Parathyroid adenoma (tissue), 2 donors: ENCODE measurements around the gene SCAMP4.
A peak's percentile ranks its signal among the peaks of the same experiment; 100 is the strongest.

Experiments used
- H2AFZ ChIP-seq: fragments of 300-600 bp; sonication (generic); one replicate; pipeline ENCODE4 v1.7.0; 2017; ENCODE audit warnings: antibody characterized with exemption, mild to moderate bottlenecking
- H3K27ac ChIP-seq: fragments of 300-600 bp; sonication (generic); one replicate; pipeline ENCODE4 v1.7.0; 2017
- H3K27me3 ChIP-seq: fragments of 300-600 bp; sonication (generic); one replicate; pipeline ENCODE4 v1.7.0; 2017; ENCODE audit warnings: low read length; ENCODE audit not compliant: control insufficient read depth, insufficient read depth
- H3K36me3 ChIP-seq: fragments of 300-600 bp; sonication (generic); one replicate; pipeline ENCODE4 v1.7.0; 2017; ENCODE audit warnings: low read length; ENCODE audit not compliant: control insufficient read depth, insufficient read depth
- H3K4me1 ChIP-seq: fragments of 300-600 bp; sonication (generic); one replicate; pipeline ENCODE4 v1.7.0; 2017; ENCODE audit warnings: control low read depth
- H3K4me2 ChIP-seq: fragments of 300-600 bp; sonication (generic); one replicate; pipeline ENCODE4 v1.7.0; 2017; ENCODE audit warnings: low read length
- H3K4me3 ChIP-seq: fragments of 300-600 bp; sonication (generic); one replicate; pipeline ENCODE4 v1.7.0; 2017; ENCODE audit warnings: low read depth, low read length
- H3K79me2 ChIP-seq: fragments of 300-600 bp; sonication (generic); one replicate; pipeline ENCODE4 v1.7.0; 2017; ENCODE audit warnings: control low read depth
- H3K9ac ChIP-seq: fragments of 300-600 bp; sonication (generic); one replicate; pipeline ENCODE4 v1.7.0; 2017; ENCODE audit warnings: mild to moderate bottlenecking
- H3K9me3 ChIP-seq: fragments of 300-600 bp; sonication (generic); one replicate; pipeline ENCODE4 v1.7.0; 2017; ENCODE audit warnings: low read length; ENCODE audit not compliant: control insufficient read depth
- TF ChIP-seq, protein P1 (sequence below): fragments of 300-600 bp; sonication (generic); IDR thresholded peaks from one replicate; pipeline ENCODE4 v1.7.0; 2017; ENCODE audit warnings: antibody characterized with exemption, mild to moderate bottlenecking
- donor health status: primary hyperparathyroidism.

The SCAMP4 gene

GRCh38 chr19:1936916-1937610 lies 31.9 kb downstream of the SCAMP4 start:
- no peak overlapping the region for H3K9ac ChIP-seq
- no peak overlapping the region for H3K4me3 ChIP-seq
- no peaks in the 10 kb centered on the region for H3K9me3 ChIP-seq
- H3K27ac ChIP-seq = no peak overlapping the region
- H3K79me2 ChIP-seq = peaks cover 4% of the 10 kb centered on the region
- no peak overlapping the region for H3K4me2 ChIP-seq
- TF ChIP-seq, protein P1, sequence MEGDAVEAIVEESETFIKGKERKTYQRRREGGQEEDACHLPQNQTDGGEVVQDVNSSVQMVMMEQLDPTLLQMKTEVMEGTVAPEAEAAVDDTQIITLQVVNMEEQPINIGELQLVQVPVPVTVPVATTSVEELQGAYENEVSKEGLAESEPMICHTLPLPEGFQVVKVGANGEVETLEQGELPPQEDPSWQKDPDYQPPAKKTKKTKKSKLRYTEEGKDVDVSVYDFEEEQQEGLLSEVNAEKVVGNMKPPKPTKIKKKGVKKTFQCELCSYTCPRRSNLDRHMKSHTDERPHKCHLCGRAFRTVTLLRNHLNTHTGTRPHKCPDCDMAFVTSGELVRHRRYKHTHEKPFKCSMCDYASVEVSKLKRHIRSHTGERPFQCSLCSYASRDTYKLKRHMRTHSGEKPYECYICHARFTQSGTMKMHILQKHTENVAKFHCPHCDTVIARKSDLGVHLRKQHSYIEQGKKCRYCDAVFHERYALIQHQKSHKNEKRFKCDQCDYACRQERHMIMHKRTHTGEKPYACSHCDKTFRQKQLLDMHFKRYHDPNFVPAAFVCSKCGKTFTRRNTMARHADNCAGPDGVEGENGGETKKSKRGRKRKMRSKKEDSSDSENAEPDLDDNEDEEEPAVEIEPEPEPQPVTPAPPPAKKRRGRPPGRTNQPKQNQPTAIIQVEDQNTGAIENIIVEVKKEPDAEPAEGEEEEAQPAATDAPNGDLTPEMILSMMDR = no peak
- H2AFZ ChIP-seq = no peak overlapping the region
- no peaks in the 10 kb centered on the region for H3K36me3 ChIP-seq
- peaks cover 10% of the 10 kb centered on the region for H3K4me1 ChIP-seq
- no peaks in the 10 kb centered on the region for H3K27me3 ChIP-seq

DNA sequence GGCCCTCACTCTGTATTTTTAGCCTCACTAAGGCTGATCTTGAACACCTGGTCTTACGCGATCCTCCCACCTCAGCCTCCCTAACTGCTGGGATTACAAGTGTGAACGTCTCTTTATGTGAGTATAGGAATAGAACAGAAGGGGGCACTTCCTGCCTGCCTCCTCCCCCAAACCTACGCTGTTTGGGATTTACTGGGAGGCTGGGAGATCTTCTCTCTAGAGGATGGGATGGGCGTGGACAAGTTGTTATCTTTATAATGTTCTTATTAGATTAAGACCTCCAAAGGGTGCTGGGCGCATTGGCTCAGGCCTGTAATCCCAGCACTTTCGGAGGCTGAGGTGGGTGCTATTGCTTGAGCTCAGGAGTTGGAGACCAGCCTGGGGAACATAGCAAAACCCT lies 32.9 kb downstream of the SCAMP4 start:
- Histone ChIP-seq H3K9me3 (no peaks in the 10 kb centered on the region), H3K27ac (no peak overlapping the region), H3K9ac (no peak overlapping the region), H3K4me2 (no peak overlapping the region), H2AFZ (no peak overlapping the region), H3K27me3 (no peaks in the 10 kb centered on the region), H3K4me1 (peaks cover 16% of the 10 kb centered on the region), H3K4me3 (no peak overlapping the region), H3K36me3 (no peaks in the 10 kb centered on the region), H3K79me2 (peaks cover 14% of the 10 kb centered on the region)
- TF ChIP-seq, protein P1 = no peak

DNA sequence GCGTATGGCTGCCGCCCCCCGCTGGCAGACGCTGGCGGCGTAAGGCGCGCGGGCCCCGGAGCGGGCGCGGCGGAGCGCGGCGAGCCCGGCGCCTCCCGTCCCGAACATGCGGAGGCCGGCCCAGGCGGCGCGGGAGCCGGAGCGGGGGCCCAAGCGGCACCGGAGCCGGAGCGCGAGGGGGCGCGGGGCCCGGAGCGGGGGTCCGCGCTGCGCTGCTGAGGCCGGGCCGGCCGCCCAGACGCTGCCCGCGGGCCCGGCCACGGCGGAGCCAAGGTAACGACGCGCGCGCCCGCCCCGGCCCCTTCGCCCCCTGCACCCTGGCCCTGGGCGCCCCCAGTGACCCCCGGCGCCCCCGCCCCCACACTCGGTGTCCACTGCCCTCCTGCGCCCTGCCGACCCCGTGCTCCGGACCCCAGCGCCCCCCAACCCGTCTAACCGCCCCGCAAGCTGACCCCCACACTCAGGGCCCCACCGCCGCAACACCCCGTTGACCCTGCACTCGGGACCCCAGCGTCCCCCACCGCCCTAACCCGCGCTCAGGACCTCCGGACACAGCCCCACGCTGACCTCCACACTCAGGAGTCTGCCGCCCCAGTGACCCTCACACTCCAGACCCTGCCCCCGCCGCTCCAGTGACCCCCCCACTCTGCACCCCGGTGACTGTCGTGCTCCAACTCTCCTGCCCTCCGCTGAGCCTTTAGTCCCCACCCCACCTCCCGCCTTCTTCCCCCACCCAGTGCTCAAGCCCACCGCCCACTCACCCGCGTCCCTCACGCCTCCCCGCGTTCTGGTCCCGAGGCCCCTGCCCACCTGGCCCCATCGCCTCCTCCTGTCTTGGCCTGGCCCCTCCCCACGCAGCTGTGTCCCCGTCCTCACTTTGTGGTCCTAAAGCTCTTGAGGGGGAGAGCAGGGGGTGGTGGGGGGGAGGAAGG lies 36.2 kb downstream of the SCAMP4 start, which contains the start of gene CSNK1G2:
Gene CSNK1G2 (plus strand): TSS at position 27 of the 932 bp plus-strand sequence. CDS start 28,601 bp downstream, outside the sequence.
- Histone ChIP-seq H3K27me3 (no peaks in the 10 kb centered on the region), H3K27ac (peak within 1 kb of the TSS; percentile 91), H3K79me2 (peaks cover 42% of the 10 kb centered on the region), H3K9me3 (no peaks in the 10 kb centered on the region), H3K4me2 (peak within 1 kb of the TSS; percentile 98), H2AFZ (peak within 1 kb of the TSS; percentile 95), H3K9ac (no peak within 1 kb of the TSS), H3K4me1 (peaks cover 13% of the 10 kb centered on the region), H3K4me3 (peak within 1 kb of the TSS; percentile 77), H3K36me3 (no peaks in the 10 kb centered on the region)
- TF ChIP-seq, protein P1 = no peak

- Histone ChIP-seq H3K79me2 (peaks cover 48% of the 10 kb centered on the region), H3K27me3 (no peaks in the 10 kb centered on the region), H3K36me3 (no peaks in the 10 kb centered on the region), H3K4me3 (peak overlapping the region; percentile 77), H3K4me1 (peaks cover 13% of the 10 kb centered on the region), H2AFZ (peak overlapping the region; percentile 72), H3K9me3 (no peaks in the 10 kb centered on the region), H3K9ac (no peak overlapping the region), H3K27ac (peak overlapping the region; percentile 76), H3K4me2 (peak overlapping the region; percentile 98)
- TF ChIP-seq, protein P1 = no peak
These were observed 37.1 kb downstream of the SCAMP4 start for GRCh38 chr19:1942078-1942933.
